ENCODE measurements around the gene GPR35. TPM values are rescaled to one million over a fixed set of nuclear protein-coding genes. Genes with fewer than 3 reads are reported as not detected.

Gene GPR35
- polyA plus RNA-seq, 1 experiment, result 0.17 TPM

GRCh38 chr2:240645801-240646175 is 20.5 kb downstream of the GPR35 start:
- DNase-seq (ENCODE audit: low read depth), result no peak
- POLR2A ChIA-PET, result no interaction called here
- CTCF ChIA-PET, result no interaction called here
- no peak for TF ChIP-seq CTCF (IDR thresholded peaks at IDR 0.05; ENCODE audit: insufficient read depth, low read depth, low read length)
- Histone ChIP-seq H3K36me3 (ENCODE audit: control insufficient read depth, insufficient read depth, low read length) (no peaks in the 10 kb centered on the region), H3K27me3 (ENCODE audit: control insufficient read depth, insufficient read depth, low read length) (peaks cover 18% of the 10 kb centered on the region), H3K4me3 (ENCODE audit: low read depth, low read length) (no peak overlapping the region)

GRCh38 chr2:240646176-240646899 is 21.1 kb downstream of the GPR35 start:
- ChIA-PET CTCF (no interaction called here), POLR2A (no interaction called here)
- TF ChIP-seq CTCF (IDR thresholded peaks at IDR 0.05; ENCODE audit: insufficient read depth, low read depth, low read length), result no peak
- Histone ChIP-seq H3K4me3 (ENCODE audit: low read depth, low read length) (no peak overlapping the region), H3K36me3 (ENCODE audit: control insufficient read depth, insufficient read depth, low read length) (no peaks in the 10 kb centered on the region), H3K27me3 (ENCODE audit: control insufficient read depth, insufficient read depth, low read length) (peaks cover 20% of the 10 kb centered on the region)
- no peak for DNase-seq (ENCODE audit: low read depth)

- H3K36me3 ChIP-seq (ENCODE audit: control insufficient read depth, insufficient read depth, low read length), result no peaks in the 10 kb centered on the region
- no peak for DNase-seq (ENCODE audit: low read depth)
- TF ChIP-seq CTCF (IDR thresholded peaks at IDR 0.05; ENCODE audit: insufficient read depth, low read depth, low read length), result no peak
- ChIA-PET CTCF (no interaction called here), POLR2A (no interaction called here)
- no peak overlapping the region for H3K4me3 ChIP-seq (ENCODE audit: low read depth, low read length)
- H3K27me3 ChIP-seq (ENCODE audit: control insufficient read depth, insufficient read depth, low read length), result peaks cover 20% of the 10 kb centered on the region
These were observed 21.7 kb downstream of the GPR35 start for GRCh38 chr2:240646900-240647502.

- Histone ChIP-seq H3K36me3 (ENCODE audit: control insufficient read depth, insufficient read depth, low read length) (no peaks in the 10 kb centered on the region), H3K27me3 (ENCODE audit: control insufficient read depth, insufficient read depth, low read length) (peaks cover 21% of the 10 kb centered on the region), H3K4me3 (ENCODE audit: low read depth, low read length) (no peak overlapping the region)
- POLR2A ChIA-PET, result interaction anchor here (0.6 kb wide), 1 partner anchor 40 kb away, joined by 4 read pairs; no protein-coding TSS in a partner anchor
- TF ChIP-seq CTCF (IDR thresholded peaks at IDR 0.05; ENCODE audit: insufficient read depth, low read depth, low read length), result no peak
- no peak for DNase-seq (ENCODE audit: low read depth)
- CTCF ChIA-PET, result no interaction called here
These were observed 22.3 kb downstream of the GPR35 start for GRCh38 chr2:240647503-240648154.

GRCh38 chr2:240648155-240648649 is 22.9 kb downstream of the GPR35 start:
- H3K4me3 ChIP-seq (ENCODE audit: low read depth, low read length), result no peak overlapping the region
- H3K27me3 ChIP-seq (ENCODE audit: control insufficient read depth, insufficient read depth, low read length), result peaks cover 21% of the 10 kb centered on the region
- H3K36me3 ChIP-seq (ENCODE audit: control insufficient read depth, insufficient read depth, low read length), result no peaks in the 10 kb centered on the region
- ChIA-PET POLR2A (no interaction called here), CTCF (no interaction called here)
- no peak for DNase-seq (ENCODE audit: low read depth)
- no peak for TF ChIP-seq CTCF (IDR thresholded peaks at IDR 0.05; ENCODE audit: insufficient read depth, low read depth, low read length)

All from BJ (cell line).